C4-2B (cell line): ENCODE measurements around the gene HEPHL1.

ENCODE experiments used
- CTCF ChIP-seq: fragments of 450-650 bp; conservative IDR thresholded peaks from 2 replicates; pipeline ENCODE4 v1.5.1; 2017; ENCODE audit warnings: mild to moderate bottlenecking
- ZFX ChIP-seq: fragments of 450-650 bp; IDR thresholded peaks from 2 replicates; pipeline ENCODE4 v1.6.1; 2017

DNA sequence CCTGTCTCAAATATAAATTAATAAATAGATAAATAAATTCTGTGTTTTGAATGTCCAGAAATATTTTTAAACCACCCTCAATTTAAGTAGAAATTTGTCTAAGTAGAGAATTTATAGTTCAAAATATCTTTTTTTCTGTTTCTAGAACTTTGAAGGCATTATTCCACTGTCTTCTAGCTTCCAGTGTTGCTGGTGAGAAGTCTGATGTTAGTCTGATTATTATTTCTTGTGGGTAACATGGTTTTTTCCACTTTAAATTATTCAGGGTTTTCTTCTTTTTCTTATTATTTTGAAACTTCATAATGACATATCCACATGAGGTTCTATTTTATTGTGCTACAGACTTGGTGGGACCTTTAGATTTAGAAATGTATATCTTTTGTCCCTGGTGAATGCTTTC, 46.4 kb upstream of the HEPHL1 start:
- TF ChIP-seq CTCF, result no peak
- TF ChIP-seq ZFX, result no peak
